NCI-H128 (cell line): ENCODE measurements around the gene REV3L.

Source experiments
- DNase-seq: peaks from one replicate; lab custom pipeline; 2025; ENCODE audit not compliant: unreplicated experiment; lab: John Stamatoyannopoulos, UW

The REV3L gene

DNA sequence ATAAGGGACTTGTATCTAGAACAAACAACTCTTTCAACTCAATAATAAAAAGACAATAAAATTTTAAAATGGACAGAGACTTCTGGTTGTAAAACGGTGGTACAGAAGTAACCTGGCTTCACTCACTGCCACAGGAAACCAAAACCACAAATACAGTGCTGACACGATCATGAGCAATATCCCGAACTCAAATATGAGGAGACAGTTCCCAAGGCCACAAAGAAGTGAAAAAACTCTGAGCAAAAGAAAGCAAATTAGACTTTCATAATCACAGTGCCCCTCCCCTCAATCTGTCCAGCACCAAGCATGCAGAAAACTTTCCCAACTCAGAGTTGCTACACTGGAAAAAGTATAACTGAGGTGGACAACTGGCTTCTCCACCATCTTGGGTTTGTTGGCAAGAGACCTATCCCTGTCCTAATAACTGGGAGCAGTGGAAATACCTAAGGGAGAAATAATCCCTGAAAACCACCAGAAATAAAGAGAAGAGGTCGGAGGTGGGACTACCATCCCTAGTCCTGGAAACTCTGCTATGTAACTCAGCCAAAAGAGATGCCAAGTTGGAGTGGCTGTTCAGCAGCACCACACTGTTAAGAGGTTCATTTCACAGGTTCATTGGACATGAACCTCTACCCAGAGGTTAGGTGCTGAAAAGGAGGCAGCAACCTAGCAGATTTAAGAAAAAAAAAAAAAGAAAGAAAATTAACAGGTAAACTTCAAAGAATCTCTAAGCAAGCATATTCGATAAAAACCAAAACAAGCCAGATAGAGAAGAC is 55.5 kb downstream of the REV3L start:
- no peak for DNase-seq

- DNase-seq = no peak
Measured at GRCh38 chr6:111423960-111424846, 58.8 kb downstream of the REV3L start.

DNA sequence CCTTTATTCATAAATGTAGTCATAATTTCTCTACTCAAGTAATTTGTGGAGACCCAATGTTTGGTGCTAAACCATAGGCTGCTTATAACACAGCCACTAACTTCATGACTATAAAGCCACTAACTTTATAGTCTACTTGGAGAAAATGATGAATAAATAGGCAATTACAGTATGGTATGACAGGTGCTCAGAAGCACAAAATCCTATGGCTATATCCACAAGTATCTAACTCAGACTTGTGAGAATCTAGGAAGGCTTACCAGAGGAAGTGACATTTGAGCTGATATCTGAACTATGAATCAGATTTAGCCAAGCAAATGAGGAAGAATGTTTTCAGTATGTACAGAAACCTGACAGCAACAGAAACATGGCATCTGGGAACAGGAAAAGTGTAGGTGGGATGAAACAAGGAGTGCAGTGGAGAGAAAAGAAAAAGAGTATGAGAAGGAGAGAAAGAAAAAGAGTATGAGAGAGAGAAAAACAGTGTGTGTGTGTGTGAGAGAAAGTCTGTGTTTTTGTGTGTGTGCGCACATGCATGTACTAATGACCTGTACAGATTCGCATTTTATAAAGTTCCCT is 59.9 kb downstream of the REV3L start:
- no peak for DNase-seq

- no peak for DNase-seq
Measured at GRCh38 chr6:111418971-111419693, 63.9 kb downstream of the REV3L start.

DNA sequence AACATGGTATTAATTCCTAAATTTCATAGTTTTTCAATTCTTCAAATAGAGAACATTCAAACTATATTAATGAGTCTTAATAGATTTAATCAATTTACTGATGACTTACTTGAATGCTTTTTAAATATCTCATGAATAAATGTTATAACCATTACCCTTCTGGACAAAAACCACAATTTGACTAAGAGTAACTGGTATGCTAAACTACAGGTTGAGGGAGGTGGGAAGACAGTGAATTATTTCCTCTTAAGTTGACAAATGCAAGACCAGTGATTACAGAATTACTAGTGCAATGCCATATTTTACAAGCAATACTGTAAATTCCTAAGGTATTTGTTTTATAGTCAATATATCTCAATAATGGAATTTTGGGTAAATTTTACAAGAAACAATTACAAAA is 65.1 kb downstream of the REV3L start:
- DNase-seq = no peak

- no peak for DNase-seq
Measured at GRCh38 chr6:111417181-111417585, 65.8 kb downstream of the REV3L start.

DNA sequence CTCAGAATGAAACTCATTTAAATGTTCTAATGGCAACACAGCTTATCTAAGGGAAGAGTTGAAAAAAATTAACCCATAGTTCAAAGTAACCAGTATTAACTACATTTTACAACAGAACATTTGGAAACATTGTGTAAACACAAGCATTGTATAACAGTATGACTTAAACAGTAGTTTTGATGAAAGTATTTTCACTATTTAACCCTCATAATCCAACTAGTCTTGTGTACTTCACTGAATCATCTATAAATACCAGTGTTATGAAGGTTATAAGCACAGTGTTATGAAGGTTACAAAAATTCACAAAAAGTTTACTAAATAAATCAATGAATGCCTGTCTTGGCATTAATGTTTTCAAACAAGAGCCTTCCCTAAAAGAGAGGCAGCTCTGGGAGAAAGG is 66.5 kb downstream of the REV3L start:
- no peak for DNase-seq

- no peak for DNase-seq
Measured at GRCh38 chr6:111414373-111414772, 68.6 kb downstream of the REV3L start.

GRCh38 chr6:111411978-111412566 is 70.9 kb downstream of the REV3L start:
- DNase-seq = no peak

- no peak for DNase-seq
Measured at GRCh38 chr6:111411046-111411445, 72.0 kb downstream of the REV3L start.

- DNase-seq = no peak
Measured at GRCh38 chr6:111410371-111410770, 72.6 kb downstream of the REV3L start.

DNA sequence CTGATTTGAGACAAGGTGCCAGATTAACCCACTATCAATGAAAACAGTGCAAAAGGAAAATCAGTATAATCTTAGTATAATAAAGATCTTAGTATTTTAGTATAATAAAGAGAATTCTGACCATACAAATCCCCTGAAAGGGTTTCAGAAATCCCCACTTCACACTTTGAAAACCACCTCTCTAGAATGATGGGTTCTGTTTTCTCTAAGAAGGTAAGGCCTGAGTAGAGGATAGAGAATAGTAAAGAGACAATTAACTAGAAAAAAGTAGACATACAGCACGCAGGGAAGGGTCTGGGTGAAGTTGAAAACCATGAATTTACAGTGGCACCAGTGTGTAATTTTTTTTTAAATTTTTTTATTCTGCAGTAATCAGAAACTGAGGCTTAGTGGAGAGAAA is 73.6 kb downstream of the REV3L start:
- DNase-seq = no peak

DNA sequence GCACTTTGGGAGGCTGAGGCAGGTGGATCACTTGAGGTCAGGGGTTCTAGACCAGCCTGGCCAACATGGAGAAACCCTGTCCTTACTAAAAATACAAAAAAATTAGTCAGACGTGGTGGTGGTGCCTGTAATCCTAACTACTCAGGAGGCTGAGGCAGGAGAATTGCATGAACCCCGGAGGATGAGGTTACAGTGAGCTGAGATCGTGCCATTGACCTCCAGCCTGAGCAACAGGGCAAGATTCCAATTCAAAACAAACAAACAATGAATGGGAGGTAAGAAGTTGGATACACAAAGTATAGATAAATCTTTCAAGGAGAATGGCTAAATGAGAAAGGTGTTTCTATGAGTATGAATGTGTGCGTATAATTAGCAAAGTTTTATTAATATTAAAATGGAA is 75.3 kb downstream of the REV3L start:
- DNase-seq = no peak

- DNase-seq = no peak
Measured at GRCh38 chr6:111406200-111406721, 76.8 kb downstream of the REV3L start.

DNA sequence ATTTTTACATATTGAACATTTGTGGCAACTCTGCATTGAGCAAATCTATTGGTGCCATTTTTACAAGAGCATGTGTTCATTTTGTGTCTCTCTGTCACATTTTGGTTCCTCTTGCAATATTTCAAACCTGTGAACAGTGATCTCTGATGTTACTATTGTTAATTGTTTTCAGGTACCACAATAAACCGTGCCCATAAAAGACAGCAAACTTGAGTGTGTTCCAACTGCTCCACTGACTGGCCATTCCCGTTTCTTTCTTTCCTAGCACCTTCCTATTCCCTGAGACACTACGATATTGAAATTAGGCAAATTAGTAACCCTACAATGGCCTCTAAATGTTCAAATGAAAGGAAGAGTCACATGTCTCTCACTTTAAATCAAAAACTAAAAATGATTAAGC is 79.6 kb downstream of the REV3L start:
- no peak for DNase-seq

DNA sequence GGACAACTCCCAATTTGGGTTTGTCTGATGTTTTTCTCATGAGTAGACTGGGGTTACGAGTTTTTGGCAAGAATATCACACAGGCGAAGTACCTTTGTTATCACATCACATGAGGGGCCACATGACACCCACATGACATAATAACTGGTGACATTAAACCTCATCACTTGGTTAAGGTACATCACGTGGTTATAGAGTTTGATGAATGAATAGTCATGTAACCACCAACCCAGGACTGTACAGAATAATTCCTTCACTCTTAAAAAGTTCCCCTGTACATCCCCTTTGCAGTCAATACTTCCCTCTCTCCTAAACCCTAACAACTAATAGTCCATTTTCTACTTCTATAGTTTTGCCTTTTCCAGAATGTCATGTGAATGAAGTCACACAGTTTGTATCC is 83.4 kb downstream of the REV3L start:
- DNase-seq = no peak

- DNase-seq = no peak
Measured at GRCh38 chr6:111388681-111389080, 94.3 kb downstream of the REV3L start.

GRCh38 chr6:111382476-111383294 is 100.3 kb downstream of the REV3L start:
- DNase-seq = no peak

DNA sequence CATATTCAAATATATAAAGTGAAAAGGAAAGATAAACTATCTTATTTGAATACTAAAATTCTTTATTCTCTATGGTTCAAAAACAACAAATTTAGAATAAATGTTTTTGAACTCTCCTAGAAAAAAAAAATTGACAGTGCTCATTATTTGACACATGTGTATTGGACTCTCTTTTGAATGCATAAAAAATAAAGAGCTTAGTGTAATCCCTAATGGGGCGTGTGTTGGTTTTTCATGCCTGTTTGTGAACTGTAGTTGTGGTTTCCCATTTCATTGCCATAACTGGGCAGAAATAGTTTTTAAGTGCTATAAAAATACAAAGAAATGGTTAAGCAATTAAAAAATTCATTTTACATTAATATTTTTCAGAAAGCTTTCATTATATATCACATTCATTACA is 101.3 kb downstream of the REV3L start:
- DNase-seq = no peak

GRCh38 chr6:111381123-111381522 is 101.9 kb downstream of the REV3L start:
- DNase-seq = no peak
